GM18907 (cell line): ENCODE data around the gene KLF4.

Experiments used
- ATAC-seq: cut with Tn5 transposase; IDR thresholded peaks from one replicate; pipeline ENCODE4 v1.9.1; 2021; ENCODE audit warnings: mild to moderate bottlenecking, moderate library complexity; ENCODE audit not compliant: unreplicated experiment

Gene KLF4

DNA sequence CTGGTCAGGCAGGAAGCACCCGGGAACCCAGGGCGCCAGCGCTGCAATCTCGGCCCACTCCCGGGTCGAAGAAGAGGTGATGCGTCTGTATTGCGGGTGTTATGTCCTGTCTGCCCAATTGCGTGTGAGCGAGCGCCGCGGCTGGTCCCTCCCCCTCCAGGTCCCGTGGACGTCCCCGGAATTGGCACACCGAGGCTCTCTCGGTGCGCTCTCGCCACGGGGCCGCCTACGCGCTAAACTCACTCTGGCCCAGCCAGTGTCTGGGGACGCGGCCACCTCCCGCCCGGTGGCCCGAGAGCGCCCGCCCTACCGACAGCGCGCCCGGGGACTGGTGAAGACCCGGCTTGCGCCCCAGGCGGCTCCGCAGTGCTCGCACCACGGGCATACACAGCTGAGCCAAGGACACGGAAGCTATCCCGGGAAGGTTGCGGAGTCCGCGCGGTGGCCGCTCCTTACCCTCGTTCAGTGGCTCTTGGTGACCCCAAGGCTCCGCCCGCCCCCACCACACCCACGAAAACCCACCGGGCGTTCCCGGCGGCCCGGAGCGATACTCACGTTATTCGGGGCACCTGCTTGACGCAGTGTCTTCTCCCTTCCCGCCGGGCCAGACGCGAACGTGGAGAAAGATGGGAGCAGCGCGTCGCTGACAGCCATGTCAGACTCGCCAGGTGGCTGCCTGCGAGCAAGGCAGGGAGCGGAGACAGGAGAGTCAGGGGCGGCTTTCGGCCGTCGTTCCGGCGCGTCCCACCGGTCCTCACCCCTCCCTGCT is 1.0 kb downstream of the KLF4 start:
- ATAC-seq, result no peak

DNA sequence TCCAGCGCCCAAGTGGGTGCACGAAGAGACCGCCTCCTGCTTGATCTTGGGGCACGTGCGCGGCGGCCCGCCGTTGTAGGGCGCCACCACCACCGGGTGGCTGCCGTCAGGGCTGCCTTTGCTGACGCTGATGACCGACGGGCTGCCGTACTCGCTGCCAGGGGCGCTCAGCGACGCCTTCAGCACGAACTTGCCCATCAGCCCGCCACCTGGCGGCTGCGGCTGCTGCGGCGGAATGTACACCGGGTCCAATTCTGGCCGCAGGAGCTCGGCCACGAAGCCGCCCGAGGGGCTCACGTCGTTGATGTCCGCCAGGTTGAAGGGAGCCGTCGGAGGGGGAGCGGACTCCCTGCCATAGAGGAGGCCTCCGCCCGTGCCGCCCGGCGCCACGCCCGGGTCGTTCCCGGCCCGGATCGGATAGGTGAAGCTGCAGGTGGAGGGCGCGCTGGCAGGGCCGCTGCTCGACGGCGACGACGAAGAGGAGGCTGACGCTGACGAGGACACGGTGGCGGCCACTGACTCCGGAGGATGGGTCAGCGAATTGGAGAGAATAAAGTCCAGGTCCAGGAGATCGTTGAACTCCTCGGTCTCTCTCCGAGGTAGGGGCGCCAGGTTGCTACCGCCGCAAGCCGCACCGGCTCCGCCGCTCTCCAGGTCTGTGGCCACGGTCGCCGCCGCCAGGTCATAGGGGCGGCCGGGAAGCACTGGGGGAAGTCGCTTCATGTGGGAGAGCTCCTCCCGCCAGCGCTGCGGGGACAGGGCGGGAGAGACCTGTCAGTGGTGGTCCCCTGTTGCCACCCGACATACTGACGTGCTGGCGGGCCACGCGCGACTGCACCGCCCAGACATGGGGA is 1.8 kb downstream of the KLF4 start:
- ATAC-seq, result peak; percentile 31

DNA sequence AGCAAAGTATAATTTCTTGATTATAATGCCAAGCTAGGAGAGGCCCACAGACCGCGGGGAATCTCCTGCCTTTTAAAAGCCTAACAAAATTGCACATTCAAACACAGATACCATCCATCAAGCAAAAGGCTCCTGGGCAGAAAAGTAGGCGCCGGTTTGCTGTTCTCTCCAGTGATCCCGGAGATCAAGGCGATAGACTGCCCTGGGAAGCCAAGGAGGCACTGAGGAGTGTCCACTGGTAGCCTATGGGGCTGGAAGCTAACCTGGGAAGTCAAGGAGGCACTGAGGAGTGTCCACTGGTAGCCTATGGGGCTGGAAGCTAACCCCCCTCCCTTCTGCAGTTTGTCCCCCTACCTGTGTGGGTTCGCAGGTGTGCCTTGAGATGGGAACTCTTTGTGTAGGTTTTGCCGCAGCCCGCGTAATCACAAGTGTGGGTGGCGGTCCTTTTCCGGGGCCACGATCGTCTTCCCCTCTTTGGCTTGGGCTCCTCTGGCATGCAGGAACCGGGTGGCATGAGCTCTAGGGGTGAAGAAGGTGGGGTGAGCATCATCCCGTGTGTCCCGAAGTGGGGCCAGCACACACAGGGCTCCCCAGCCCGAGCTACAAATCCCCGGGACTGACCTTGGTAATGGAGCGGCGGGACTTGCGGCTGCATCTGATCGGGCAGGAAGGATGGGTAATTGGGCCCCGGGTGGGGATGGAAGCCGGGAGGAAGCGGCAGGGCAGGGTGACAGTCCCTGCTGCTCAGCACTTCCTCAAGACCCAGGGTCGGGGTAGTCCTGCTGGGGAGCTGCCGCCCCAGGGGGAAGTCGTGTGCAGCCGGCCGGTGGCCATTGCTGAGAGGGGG is 2.7 kb downstream of the KLF4 start:
- no peak for ATAC-seq

DNA sequence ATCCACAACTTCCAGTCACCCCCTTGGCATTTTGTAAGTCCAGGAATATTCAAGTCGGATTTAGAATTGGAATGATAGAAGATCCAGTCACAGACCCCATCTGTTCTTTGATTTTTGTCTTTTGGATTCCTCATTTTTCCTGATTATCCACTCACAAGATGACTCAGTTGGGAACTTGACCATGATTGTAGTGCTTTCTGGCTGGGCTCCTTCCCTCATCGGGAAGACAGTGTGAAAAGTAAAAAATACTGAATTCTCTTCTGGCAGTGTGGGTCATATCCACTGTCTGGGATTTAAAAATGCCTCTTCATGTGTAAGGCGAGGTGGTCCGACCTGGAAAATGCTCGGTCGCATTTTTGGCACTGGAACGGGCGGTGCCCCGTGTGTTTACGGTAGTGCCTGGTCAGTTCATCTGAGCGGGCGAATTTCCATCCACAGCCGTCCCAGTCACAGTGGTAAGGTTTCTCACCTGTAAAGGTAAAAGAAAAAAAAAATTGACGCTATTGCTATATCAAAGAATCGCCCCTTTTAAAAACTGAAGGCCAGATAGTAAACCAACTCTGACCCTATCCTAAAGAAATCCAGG is 4.0 kb downstream of the KLF4 start:
- no peak for ATAC-seq

DNA sequence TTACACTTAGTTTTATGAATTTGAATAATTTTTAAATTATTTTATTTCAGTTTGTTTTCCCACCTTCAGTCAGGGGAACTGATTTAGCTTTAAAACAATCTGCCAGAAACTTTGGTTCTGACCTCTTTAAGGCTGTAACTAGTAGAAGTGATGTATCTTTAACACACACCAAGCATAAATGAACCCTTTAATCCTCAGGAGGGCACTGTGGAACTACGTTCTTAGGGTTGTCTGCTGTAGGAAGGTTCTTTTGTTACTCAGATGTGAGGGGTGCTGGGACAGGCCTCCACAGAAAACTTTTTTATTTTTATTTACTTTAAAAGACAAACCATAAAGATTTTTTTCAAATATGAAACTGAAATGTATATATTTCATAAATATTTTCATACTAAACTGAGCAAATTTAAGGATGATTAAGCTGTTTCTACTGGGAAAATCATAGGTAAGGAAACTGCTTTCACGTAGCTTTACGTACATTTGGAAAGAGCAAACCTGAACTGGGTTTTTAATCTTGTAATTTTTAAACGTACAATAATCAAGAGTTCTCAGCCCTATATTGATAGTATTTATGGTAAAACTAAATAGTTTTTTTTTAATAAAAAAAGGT is 5.3 kb downstream of the KLF4 start:
- ATAC-seq, result peak; percentile 58

DNA sequence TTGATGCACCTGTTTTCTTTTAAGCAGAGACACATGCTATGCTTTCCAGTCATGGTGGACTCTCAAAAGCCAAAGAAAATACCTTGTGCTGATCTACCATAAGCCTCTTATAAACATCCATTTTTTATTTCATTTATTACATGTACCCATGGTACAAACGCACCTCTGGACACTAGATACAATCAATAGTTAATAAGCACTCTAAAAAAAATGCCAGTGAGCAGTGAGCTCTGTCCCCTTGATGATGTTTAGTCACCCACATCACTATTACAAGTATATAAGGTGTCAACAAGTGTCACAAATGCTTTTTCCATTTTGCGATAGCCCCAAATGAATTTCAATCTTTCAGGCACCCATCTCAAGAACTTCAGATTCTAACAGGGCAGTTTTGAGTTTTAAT is 5.9 kb downstream of the KLF4 start:
- no peak for ATAC-seq

DNA sequence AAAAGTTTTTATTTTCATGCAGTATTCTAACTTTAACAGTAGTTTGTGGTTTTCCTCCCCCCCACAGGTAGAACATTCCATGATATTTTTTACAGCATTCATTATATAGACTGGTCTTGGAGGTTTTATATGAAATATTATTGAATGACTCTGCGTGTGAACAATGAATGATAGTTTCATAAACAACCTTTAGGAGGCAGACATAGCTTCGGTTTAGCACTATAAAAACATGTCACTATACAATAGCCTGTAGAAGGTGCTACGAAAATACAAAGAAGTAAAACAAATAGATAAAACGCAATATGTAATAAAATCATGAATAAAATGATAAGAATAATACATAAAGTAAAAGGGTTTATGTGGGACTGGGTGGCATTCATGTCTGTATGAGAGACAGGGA is 8.5 kb downstream of the KLF4 start:
- ATAC-seq, result no peak

DNA sequence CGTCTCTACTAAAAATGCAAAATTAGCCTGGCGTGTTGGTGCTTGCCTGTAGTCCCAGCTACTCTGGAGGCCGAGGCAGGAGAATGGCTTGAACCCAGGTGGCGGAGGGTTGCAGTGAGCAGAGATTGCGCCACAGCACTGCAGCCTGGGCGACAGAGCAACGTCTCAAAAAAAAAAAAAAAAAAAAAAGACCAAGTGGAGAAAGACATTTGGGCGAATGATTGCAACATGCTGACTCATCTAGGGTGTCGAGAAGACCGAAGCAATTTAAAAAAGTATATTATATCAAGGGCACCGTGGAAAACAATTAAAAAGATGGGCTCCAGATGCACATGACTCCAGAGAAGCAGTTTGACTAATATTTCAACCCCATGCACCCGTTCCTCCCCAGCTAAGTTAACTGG is 9.2 kb downstream of the KLF4 start:
- no peak for ATAC-seq

DNA sequence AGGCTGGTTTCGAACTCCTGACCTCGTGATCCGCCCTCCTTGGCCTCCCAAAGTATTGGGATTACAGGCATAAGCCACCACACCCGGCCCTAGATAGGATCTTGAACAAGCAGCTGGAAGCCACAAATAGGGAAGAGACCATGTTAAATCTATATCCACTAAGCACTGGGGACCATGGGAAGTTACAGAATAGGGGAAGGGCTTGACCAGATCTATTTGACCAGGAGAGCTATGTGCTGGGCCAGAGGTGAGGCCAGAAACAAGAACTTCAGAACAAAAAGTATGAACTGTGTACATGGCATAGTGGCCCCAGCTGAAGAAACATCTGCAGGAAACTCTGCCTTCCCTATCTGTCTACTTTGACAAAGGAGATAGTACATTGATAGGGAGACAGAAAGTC is 10.8 kb downstream of the KLF4 start:
- no peak for ATAC-seq

DNA sequence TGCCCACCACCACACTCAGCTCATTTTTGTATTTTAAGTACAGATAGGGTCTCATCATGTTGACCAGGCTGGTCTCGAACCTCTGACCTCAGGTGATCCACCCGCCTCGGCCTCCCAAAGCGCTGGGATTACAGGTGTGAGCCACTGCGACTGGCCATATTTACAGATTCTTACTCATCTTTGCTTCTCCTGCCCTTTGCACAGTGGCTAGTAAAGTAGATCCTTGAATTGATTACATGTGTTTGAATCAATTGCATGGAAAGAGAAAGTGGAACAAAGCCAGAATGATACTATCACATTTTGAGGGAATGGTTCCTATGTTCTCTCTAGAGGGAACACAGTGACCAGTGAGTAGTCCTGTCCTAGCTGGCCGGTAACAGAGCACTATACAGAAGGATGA is 15.4 kb downstream of the KLF4 start:
- ATAC-seq, result no peak

DNA sequence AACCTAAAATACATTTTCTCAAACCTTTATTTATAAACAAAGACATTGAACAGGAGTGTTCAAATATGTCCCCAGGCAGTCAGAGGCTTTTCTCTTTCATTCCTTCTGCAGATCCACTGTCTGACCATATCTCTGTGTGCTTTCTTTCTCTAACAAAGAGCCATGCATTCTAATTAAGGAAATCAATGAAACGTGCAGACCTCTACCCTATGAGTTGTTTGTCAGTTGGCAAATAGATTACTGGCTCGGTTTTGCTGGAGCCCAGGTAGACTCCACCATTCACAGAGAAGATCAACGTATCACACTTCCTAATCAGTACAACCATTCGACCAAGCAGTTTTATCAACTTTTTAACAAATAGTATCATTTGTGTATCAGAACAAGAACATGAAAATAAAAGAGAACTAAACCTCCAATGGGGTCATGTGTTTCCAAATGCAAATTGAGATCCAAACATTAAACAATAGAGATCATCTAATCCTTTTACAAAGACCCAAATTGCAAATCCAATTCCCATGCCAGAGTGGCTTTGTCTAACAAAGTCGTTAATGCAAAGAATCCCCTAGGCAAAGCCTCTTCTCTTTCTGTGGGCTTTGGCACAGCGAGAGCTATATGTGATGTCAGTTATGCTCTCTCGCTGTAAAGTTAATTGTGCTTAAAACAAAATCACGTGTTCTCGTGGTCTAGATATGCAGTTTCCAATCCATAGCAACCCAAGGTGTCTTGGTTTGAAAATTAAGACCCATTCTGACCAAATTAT is 16.8 kb downstream of the KLF4 start:
- no peak for ATAC-seq

DNA sequence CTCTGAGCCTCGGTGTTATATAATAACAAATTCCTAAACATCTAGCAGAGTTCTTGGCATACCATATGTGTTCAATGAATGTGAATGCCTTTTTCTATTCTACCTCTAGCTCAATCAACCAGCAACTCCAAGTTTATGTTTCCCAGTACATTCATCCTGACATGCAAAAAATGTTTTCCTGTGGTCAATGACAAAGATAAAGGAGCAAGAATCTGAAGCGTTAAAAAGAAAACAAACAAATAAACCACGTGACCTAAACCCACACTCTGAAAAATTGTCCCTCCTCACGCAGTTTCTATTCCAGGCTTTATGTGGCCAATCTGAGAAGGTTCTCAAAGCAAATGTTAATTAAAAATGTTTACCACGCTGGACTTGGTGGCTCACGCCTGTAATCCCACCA is 18.0 kb downstream of the KLF4 start:
- ATAC-seq, result no peak

DNA sequence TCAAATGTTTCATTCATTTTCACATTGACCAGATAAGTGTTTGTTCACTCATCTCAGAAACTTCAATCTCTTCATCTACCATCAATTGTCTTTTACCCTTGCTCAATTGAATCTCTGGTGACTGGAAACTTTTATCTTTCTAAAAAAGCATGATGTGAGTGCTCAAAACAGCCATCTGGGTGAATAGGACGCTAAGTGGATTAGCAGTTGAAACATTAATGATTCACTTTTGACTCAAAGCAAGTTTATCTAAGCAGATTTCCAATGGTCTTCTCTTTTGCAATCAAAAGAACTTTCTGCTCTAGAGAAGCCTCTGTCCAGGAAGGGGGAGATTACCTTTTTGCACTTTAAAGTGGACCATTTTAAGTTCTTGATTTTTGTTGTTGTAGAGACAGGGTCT is 22.2 kb downstream of the KLF4 start:
- no peak for ATAC-seq

DNA sequence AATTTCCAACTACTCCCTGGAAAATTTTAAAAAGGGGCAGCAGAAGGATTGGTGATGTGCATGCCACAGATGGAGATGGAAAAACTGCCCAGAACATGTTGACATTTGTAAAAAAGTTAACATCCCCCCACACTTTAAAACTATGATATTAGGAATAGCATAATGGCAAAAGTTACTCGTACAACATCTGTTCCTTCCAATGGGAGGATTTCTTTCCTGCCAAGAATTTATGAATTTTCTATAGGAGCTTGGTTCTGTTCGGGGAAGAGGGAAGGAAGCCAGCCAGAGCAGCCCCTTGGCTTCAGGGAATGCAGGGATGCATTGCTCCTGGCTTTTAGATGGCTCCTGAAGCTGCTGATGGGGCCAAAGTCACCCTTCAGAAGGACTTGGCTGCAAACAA is 22.7 kb downstream of the KLF4 start:
- ATAC-seq, result no peak

DNA sequence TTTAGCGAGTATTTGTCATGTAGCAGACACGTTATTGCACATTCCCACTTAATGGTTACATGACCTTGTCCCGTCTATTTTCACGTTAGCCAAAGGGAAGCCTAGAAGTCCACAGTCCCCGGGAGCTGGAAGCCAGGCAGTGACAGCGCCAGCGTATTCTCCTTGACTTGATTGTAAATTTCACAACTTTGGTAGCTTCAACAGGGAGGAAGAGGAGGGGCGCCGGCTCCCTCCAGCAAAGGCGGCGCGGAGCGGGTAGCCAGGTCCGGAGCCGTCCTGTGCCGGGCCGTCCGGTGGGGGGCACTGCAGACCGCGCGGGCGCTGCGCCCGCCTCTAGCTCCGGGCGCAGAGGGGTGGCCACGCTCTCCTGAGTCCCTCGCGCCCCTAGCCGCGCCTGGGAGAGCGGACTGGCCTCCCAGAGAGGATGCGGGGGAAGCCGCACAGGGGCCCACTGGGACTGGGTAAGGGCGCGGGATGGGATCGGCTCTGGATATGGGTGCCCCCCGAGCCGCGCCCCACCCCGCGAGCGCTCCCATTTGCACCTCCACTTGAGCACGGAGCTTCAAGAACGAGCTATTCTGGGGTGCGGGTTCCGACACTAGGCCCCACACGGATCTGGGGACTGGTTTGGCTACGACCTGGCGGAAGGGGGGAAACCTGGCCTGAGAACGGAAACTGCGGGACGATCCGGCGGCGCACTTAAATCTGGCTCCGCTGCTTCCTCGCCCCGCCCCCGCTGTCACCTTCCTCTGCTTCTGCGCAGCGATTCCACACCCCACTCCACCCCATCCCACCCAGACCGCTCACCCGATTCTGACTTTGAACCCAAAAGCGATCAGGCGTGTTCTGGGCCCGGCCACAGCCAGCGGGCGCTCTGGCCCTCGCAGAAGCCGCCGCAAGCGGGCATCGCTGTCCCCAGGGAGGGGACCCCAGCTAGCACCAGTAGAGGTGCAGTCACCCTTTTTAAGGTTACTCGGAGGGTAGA is 23.8 kb downstream of the KLF4 start:
- ATAC-seq, result peak; percentile 79

DNA sequence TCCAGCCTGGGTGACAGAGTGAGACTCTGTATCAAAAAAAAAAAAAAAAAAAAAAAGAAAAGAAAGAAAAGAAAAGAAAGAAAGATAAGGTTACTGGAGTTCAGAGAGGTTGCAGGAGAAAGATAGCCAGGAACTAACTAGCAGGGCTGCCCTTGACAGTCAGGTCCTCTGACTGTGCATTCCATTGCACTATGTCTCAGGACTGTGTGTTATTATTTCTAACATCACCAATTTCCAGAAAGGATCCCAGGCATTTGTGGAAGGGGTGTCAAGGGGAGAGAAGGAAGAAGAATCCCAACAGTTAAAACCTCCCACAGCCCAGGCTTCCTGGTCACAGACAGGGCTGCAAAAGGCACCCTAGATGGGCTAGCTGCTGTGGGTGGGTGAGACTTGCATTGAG is 25.1 kb downstream of the KLF4 start:
- no peak for ATAC-seq

DNA sequence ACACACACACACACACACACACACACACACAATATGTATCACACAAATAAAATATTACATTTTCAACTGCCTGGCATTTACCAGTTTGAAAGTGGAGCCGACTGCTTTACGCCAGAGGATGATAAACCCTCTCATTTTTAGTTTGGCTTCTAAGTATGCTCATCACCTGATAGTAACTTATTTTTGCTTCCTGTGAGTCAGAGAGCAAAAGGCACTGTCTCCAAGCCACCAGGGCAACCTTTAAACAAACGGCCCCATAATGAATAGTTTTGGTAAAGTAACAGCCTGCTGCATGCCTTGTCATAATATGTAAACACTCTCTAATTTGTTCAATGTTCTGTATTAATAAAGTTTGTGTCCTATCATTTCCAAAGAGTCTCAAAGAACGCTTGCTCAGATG is 26.9 kb downstream of the KLF4 start:
- ATAC-seq, result no peak

DNA sequence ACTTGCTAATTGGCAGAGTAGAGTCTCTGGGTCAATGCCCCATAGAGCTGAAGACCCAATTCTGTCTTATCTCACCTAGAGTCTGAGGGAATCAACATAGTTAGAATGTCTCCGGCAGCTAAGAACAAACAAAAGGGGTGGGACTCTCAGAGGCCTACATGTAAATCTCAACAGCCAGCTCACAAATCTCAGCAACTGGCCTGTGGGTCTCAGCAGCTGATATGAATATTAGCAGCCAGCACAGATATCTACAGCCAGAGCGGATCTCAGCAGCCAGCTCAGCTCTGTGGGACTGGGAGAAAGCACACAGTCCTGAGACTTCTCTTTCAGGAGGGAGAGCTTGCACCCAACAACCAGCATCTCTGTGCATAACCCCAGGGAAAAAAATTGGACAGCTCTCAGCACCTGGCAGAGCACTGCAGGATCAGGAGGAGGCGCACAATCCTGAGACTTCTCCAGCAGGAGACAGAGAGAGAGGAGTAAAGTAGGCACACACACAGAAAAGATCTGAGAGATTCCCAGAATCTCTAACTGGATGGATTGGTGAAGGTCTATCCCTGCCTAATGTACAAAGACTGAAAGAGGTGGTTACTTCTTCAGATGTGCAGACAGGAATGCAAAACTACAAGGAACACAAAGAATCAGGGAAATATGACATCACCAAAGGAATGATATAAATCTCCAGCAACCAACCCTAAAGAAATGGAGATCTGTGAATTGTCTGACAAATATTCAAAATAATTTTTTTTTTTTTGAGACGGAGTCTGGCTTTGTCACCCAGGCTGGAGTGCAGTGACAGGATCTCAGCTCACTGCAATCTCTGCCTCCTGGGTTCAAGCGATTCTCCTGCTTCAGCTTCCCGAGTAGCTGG is 29.2 kb downstream of the KLF4 start:
- ATAC-seq, result no peak
